Lower leg skin (tissue), 4 donors: ENCODE measurements around the gene DNAH10. TPM values are rescaled to one million over a fixed set of nuclear protein-coding genes. Genes with fewer than 3 reads are reported as not detected.
A peak's percentile ranks its signal among the peaks of the same experiment; 100 is the strongest.

Experiments
- DNase-seq, 2 donors: peaks; one replicate each; pipeline ENCODE4 v3.0.0-alpha.2; 2019; ENCODE audit warnings: low spot score in 2 of 2
- H3K4me3 ChIP-seq: fragments of 200-600 bp; sonication (generic); 2 replicates; pipeline ENCODE4 v1.5.1; 2017; ENCODE audit warnings: mild to moderate bottlenecking, low read depth; ENCODE audit not compliant: poor library complexity, severe bottlenecking
- CTCF ChIP-seq, 3 donors: fragments of 450-650 bp; IDR thresholded peaks; one replicate each; pipeline ENCODE4 v1.5.1; 2016; ENCODE audit warnings: antibody characterized with exemption in 3 of 3, mild to moderate bottlenecking in 3 of 3, moderate library complexity in 2 of 3
- POLR2A ChIP-seq, 2 donors: fragments of 450-650 bp; IDR thresholded peaks; one replicate each; pipeline ENCODE4 v1.6.1; 2016 to 2017; ENCODE audit warnings: antibody characterized with exemption in 2 of 2, mild to moderate bottlenecking in 1 of 2, moderate library complexity in 1 of 2
- WGBS, 2 donors: methylation state at CpG; one replicate each; pipeline ENCODE4 v1.1.5; 2018; 5-methylcytosine and 5-hydroxymethylcytosine counted together
- intact Hi-C: fragments of 100-400 bp; cut with DNase I; formaldehyde crosslinking; loops from one replicate; pipeline ENCODE4 v1.15.0; 2023; ENCODE audit warnings: low total_unique reads
- total RNA-seq, 4 donors: library from RNA; depleted of rRNA; stranded (reverse); fragments of >200 nt; gene quantifications; one replicate each; pipeline ENCODE4 v1.1.0, GENCODE V29; 2016

DNAH10 gene
- total RNA-seq, 4 donors from 2014 or later = 0.02 to 0.27 (median 0.06) TPM; not detected in 1

GRCh38 chr12:123982269-123982668, 220.2 kb downstream of the DNAH10 start:
- intact Hi-C loops = no loop called here
- TF ChIP-seq POLR2A (IDR thresholded peaks at IDR 0.05) = no peak
- TF ChIP-seq CTCF (IDR thresholded peaks at IDR 0.05) = no peak
- no peak overlapping the region for H3K4me3 ChIP-seq
- DNase-seq = no peak
- WGBS, 2 donors = 93 to 99% methylated on average over 7 of the region's 7 CpGs

- TF ChIP-seq CTCF (IDR thresholded peaks at IDR 0.05) (peak in 1 of 3 donors; percentile 58), POLR2A (IDR thresholded peaks at IDR 0.05) (no peak)
- intact Hi-C loops = no loop called here
- DNase-seq = no peak
- H3K4me3 ChIP-seq = no peak overlapping the region
- 61 to 62% methylated on average over 7 of the region's 7 CpGs for WGBS, 2 donors
Measured at GRCh38 chr12:123983822-123984485, 221.9 kb downstream of the DNAH10 start.

GRCh38 chr12:123984903-123985302, 222.8 kb downstream of the DNAH10 start:
- DNase-seq = no peak
- WGBS, 2 donors = 91 to 95% methylated on average over 4 of the region's 4 CpGs
- intact Hi-C loops = no loop called here
- TF ChIP-seq POLR2A (IDR thresholded peaks at IDR 0.05) (no peak), CTCF (IDR thresholded peaks at IDR 0.05) (no peak)
- H3K4me3 ChIP-seq = no peak overlapping the region

Other genes starting within 250 kb of the DNAH10 start
- gene RILPL1, start 228.6 kb upstream of the DNAH10 start, total RNA-seq = 10 to 100 TPM; 12.0 to 27.9 (median 15.4) TPM
- gene TMED2, start 177.7 kb upstream of the DNAH10 start, total RNA-seq = 100 to 1,000 TPM in 2 of 4 donors, 10 to 100 TPM in 2; 64.9 to 114 (median 96.5) TPM
- 10 to 100 TPM; 15.7 to 67.6 (median 21.0) TPM for gene DDX55, start 160.2 kb upstream of the DNAH10 start, total RNA-seq
- gene EIF2B1, start 128.6 kb upstream of the DNAH10 start, total RNA-seq = 100 to 1,000 TPM; 131 to 159 (median 146) TPM
- 10 to 100 TPM; 18.8 to 49.4 (median 22.2) TPM for gene GTF2H3, start 128.5 kb upstream of the DNAH10 start, total RNA-seq
- gene TCTN2, start 91.2 kb upstream of the DNAH10 start, total RNA-seq = 10 to 100 TPM in 3 of 4 donors, 1 to 10 TPM in 1; 9.2 to 14.6 (median 10.7) TPM
- 10 to 100 TPM; 30.1 to 59.4 (median 33.0) TPM for gene ATP6V0A2, start 49.9 kb upstream of the DNAH10 start, total RNA-seq
- gene CCDC92, start 210.5 kb downstream of the DNAH10 start, total RNA-seq = 10 to 100 TPM in 2 of 4 donors, 1 to 10 TPM in 2; 6.7 to 11.9 (median 10.1) TPM
- gene ZNF664, start 210.9 kb downstream of the DNAH10 start, total RNA-seq = 10 to 100 TPM; 16.3 to 41.5 (median 25.7) TPM